ENCODE measurements around the gene CGREF1.
A peak's percentile ranks its signal among the peaks of the same experiment; 100 is the strongest.

The CGREF1 gene
- long read RNA-seq = 0 reads

GRCh38 chr2:27118525-27119329, at the start of gene CGREF1:
Gene CGREF1 (minus strand): TSS chr2:27119128. CDS start chr2:27104366, 14,762 bp downstream.
- Histone ChIP-seq H3K27ac (replicated peaks) (no peak within 1 kb of the TSS; the same call in 1 of the 2 replicates), H3K27me3 (ENCODE audit: insufficient read depth, poor library complexity, severe bottlenecking) (no peaks in the 10 kb centered on the region), H3K4me3 (replicated peaks; ENCODE audit: insufficient read depth, low read length) (peak within 1 kb of the TSS; percentile 54)
- TF ChIP-seq CTCF (IDR thresholded peaks at IDR 0.05; ENCODE audit: insufficient read depth, low read length) = no peak
- TF ChIP-seq SPI1 (IDR thresholded peaks at IDR 0.05; ENCODE audit: borderline replicate concordance, low read depth) = no peak
- no peak for TF ChIP-seq GABPA (IDR thresholded peaks at IDR 0.05; ENCODE audit: low read depth)
- TF ChIP-seq POLR2AphosphoS5 (IDR thresholded peaks at IDR 0.05; ENCODE audit: low read depth) = peak; percentile 42; the same call in 1 of the 2 replicates
- peak in 1 of 2 experiments; percentile 61 for DNase-seq (ENCODE audit: low read depth in 1 of 2, low spot score in 1 of 2)

- no peaks in the 10 kb centered on the region for H3K27me3 ChIP-seq (ENCODE audit: insufficient read depth, poor library complexity, severe bottlenecking)
- H3K27ac ChIP-seq (replicated peaks) = no peak overlapping the region
- no peak for TF ChIP-seq POLR2AphosphoS5 (IDR thresholded peaks at IDR 0.05; ENCODE audit: low read depth)
- no peak for TF ChIP-seq SPI1 (IDR thresholded peaks at IDR 0.05; ENCODE audit: borderline replicate concordance, low read depth)
- TF ChIP-seq GABPA (IDR thresholded peaks at IDR 0.05; ENCODE audit: low read depth) = no peak
- TF ChIP-seq CTCF (IDR thresholded peaks at IDR 0.05; ENCODE audit: insufficient read depth, low read length) = no peak
- TF ChIP-seq, protein P1, sequence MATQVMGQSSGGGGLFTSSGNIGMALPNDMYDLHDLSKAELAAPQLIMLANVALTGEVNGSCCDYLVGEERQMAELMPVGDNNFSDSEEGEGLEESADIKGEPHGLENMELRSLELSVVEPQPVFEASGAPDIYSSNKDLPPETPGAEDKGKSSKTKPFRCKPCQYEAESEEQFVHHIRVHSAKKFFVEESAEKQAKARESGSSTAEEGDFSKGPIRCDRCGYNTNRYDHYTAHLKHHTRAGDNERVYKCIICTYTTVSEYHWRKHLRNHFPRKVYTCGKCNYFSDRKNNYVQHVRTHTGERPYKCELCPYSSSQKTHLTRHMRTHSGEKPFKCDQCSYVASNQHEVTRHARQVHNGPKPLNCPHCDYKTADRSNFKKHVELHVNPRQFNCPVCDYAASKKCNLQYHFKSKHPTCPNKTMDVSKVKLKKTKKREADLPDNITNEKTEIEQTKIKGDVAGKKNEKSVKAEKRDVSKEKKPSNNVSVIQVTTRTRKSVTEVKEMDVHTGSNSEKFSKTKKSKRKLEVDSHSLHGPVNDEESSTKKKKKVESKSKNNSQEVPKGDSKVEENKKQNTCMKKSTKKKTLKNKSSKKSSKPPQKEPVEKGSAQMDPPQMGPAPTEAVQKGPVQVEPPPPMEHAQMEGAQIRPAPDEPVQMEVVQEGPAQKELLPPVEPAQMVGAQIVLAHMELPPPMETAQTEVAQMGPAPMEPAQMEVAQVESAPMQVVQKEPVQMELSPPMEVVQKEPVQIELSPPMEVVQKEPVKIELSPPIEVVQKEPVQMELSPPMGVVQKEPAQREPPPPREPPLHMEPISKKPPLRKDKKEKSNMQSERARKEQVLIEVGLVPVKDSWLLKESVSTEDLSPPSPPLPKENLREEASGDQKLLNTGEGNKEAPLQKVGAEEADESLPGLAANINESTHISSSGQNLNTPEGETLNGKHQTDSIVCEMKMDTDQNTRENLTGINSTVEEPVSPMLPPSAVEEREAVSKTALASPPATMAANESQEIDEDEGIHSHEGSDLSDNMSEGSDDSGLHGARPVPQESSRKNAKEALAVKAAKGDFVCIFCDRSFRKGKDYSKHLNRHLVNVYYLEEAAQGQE (IDR thresholded peaks at IDR 0.05; ENCODE audit: insufficient replicate concordance, low read depth) = no peak
- no peak for DNase-seq (ENCODE audit: low read depth in 1 of 2, low spot score in 1 of 2)
- no peak overlapping the region for H3K4me3 ChIP-seq (replicated peaks; ENCODE audit: insufficient read depth, low read length)
Observed at GRCh38 chr2:27164960-27165763, 46.2 kb upstream of the CGREF1 start.

GRCh38 chr2:27162151-27163121, 43.5 kb upstream of the CGREF1 start:
- Histone ChIP-seq H3K27me3 (ENCODE audit: insufficient read depth, poor library complexity, severe bottlenecking) (no peaks in the 10 kb centered on the region), H3K4me3 (replicated peaks; ENCODE audit: insufficient read depth, low read length) (no peak overlapping the region), H3K27ac (replicated peaks) (no peak overlapping the region)
- no peak for DNase-seq (ENCODE audit: low read depth in 1 of 2, low spot score in 1 of 2)
- TF ChIP-seq SPI1 (IDR thresholded peaks at IDR 0.05; ENCODE audit: borderline replicate concordance, low read depth) (no peak), CTCF (IDR thresholded peaks at IDR 0.05; ENCODE audit: insufficient read depth, low read length) (no peak), GABPA (IDR thresholded peaks at IDR 0.05; ENCODE audit: low read depth) (no peak), POLR2AphosphoS5 (IDR thresholded peaks at IDR 0.05; ENCODE audit: low read depth) (no peak)
- TF ChIP-seq, protein P1 (IDR thresholded peaks at IDR 0.05; ENCODE audit: insufficient replicate concordance, low read depth) = no peak

All from HL-60 (cell line).